ENCODE data around the gene NEDD8. TPM values are rescaled to one million over a fixed set of nuclear protein-coding genes. Genes with fewer than 3 reads are reported as not detected.

Gene NEDD8
- total and polyA plus RNA-seq, 4 donors = 32.3 to 136 (median 78.1) TPM

- TF ChIP-seq GABPA (IDR thresholded peaks at IDR 0.05 in 1 of 2, conservative IDR thresholded peaks at IDR 0.05 in 1 of 2) = no peak
- no peak for TF ChIP-seq FOXA1 (IDR thresholded peaks at IDR 0.05)
- no peak for TF ChIP-seq CTCF (IDR thresholded peaks at IDR 0.05; ENCODE audit: low read depth, low read length, missing input control)
- TF ChIP-seq SP1 (IDR thresholded peaks at IDR 0.05) = no peak
- no peak for TF ChIP-seq JUND (IDR thresholded peaks at IDR 0.05)
- no peak for TF ChIP-seq RAD21 (IDR thresholded peaks at IDR 0.05)
- TF ChIP-seq ZBTB33 (IDR thresholded peaks at IDR 0.05) = no peak
- no peak for TF ChIP-seq YY1 (IDR thresholded peaks at IDR 0.05)
- TF ChIP-seq HNF4G (IDR thresholded peaks at IDR 0.05) = no peak
- peak overlapping the region in 1 of 2 donors; percentile 26 for H3K9ac ChIP-seq (ENCODE audit: low read depth in 1 of 2, low read length in 2 of 2)
- H3K27me3 ChIP-seq (ENCODE audit: control insufficient read depth in 4 of 4, insufficient read depth in 4 of 4, low read length in 3 of 4) = no peaks in the 10 kb centered on the region
- peak overlapping the region; percentile 90 to 91 for H3K27ac ChIP-seq (ENCODE audit: low read depth in 1 of 2, low read length in 2 of 2)
- H3K4me3 ChIP-seq (ENCODE audit: low read depth in 1 of 3, low read length in 3 of 3) = no peak overlapping the region
- H3K36me3 ChIP-seq (ENCODE audit: control insufficient read depth in 4 of 4, insufficient read depth in 3 of 4, low read depth in 1 of 4, low read length in 3 of 4) = peaks cover 6 to 23% (median 16%) of the 10 kb centered on the region in 4 donors
- 95% methylated on average over 7 of the region's 7 CpGs for WGBS
- no peak for DNase-seq (ENCODE audit: low spot score)
- no peaks in the 10 kb centered on the region for H3K9me3 ChIP-seq (ENCODE audit: control insufficient read depth in 4 of 4, low read length in 3 of 4)
- H3K4me1 ChIP-seq (ENCODE audit: control insufficient read depth in 4 of 4, insufficient read depth in 4 of 4, low read length in 3 of 4) = peaks cover 0 to 23% (median 8%) of the 10 kb centered on the region in 4 donors
Measured at GRCh38 chr14:24213866-24214662, 18.1 kb downstream of the NEDD8 start.

- peak within 1 kb of the TSS; percentile 67 to 84 (median 69) for H3K4me3 ChIP-seq (ENCODE audit: low read depth in 1 of 3, low read length in 3 of 3)
- H3K27ac ChIP-seq (ENCODE audit: low read depth in 1 of 2, low read length in 2 of 2) = peak within 1 kb of the TSS; percentile 90 to 91
- peak; percentile 87 for DNase-seq (ENCODE audit: low spot score)
- no peaks in the 10 kb centered on the region for H3K27me3 ChIP-seq (ENCODE audit: control insufficient read depth in 4 of 4, insufficient read depth in 4 of 4, low read length in 3 of 4)
- peaks cover 0 to 23% (median 8%) of the 10 kb centered on the region in 4 donors for H3K4me1 ChIP-seq (ENCODE audit: control insufficient read depth in 4 of 4, insufficient read depth in 4 of 4, low read length in 3 of 4)
- peaks cover 7 to 24% (median 16%) of the 10 kb centered on the region in 4 donors for H3K36me3 ChIP-seq (ENCODE audit: control insufficient read depth in 4 of 4, insufficient read depth in 3 of 4, low read depth in 1 of 4, low read length in 3 of 4)
- WGBS = 4% methylated on average over 53 of the region's 53 CpGs
- no peaks in the 10 kb centered on the region for H3K9me3 ChIP-seq (ENCODE audit: control insufficient read depth in 4 of 4, low read length in 3 of 4)
- peak within 1 kb of the TSS; percentile 57 to 68 for H3K9ac ChIP-seq (ENCODE audit: low read depth in 1 of 2, low read length in 2 of 2)
- TF ChIP-seq SP1 (IDR thresholded peaks at IDR 0.05) = peak; percentile 58
- no peak for TF ChIP-seq JUND (IDR thresholded peaks at IDR 0.05)
- no peak for TF ChIP-seq CTCF (IDR thresholded peaks at IDR 0.05; ENCODE audit: low read depth, low read length, missing input control)
- no peak for TF ChIP-seq FOXA1 (IDR thresholded peaks at IDR 0.05)
- TF ChIP-seq ATF3 (IDR thresholded peaks at IDR 0.05) = peak; percentile 56
- no peak for TF ChIP-seq FOXA2 (IDR thresholded peaks at IDR 0.05)
- peak; percentile 90 for TF ChIP-seq YY1 (IDR thresholded peaks at IDR 0.05)
- TF ChIP-seq HNF4G (IDR thresholded peaks at IDR 0.05) = no peak
- peak; percentile 18 for TF ChIP-seq REST (IDR thresholded peaks at IDR 0.05)
- TF ChIP-seq RXRA (IDR thresholded peaks at IDR 0.05) = no peak
- TF ChIP-seq HNF4A (conservative IDR thresholded peaks at IDR 0.05) = peak in 1 of 2 donors; percentile 15
- no peak for TF ChIP-seq NR2F2 (IDR thresholded peaks at IDR 0.05)
- TF ChIP-seq ZBTB33 (IDR thresholded peaks at IDR 0.05) = peak; percentile 87
- no peak for TF ChIP-seq TAF1 (conservative IDR thresholded peaks at IDR 0.05)
Measured at GRCh38 chr14:24212924-24213865, 19.0 kb downstream of the NEDD8 start, which contains the start of gene CHMP4A. Gene CHMP4A (minus strand): TSS chr14:24213488. CDS start chr14:24213439, 49 bp downstream.
